Stimulated activated CD8-positive, alpha-beta memory T cell treated with anti-CD3 and anti-CD28 coated beads, Interleukin-12 subunit alpha, Interleukin-12 subunit beta, amount 100 ng/mL, for 24 hours (primary cell): ENCODE results near the gene GRM2.

Experiments
- DNase-seq: peaks from one replicate; pipeline ENCODE4 v3.0.0-alpha.2; 2020; ENCODE audit errors: extremely low read depth

GRM2 gene

DNA sequence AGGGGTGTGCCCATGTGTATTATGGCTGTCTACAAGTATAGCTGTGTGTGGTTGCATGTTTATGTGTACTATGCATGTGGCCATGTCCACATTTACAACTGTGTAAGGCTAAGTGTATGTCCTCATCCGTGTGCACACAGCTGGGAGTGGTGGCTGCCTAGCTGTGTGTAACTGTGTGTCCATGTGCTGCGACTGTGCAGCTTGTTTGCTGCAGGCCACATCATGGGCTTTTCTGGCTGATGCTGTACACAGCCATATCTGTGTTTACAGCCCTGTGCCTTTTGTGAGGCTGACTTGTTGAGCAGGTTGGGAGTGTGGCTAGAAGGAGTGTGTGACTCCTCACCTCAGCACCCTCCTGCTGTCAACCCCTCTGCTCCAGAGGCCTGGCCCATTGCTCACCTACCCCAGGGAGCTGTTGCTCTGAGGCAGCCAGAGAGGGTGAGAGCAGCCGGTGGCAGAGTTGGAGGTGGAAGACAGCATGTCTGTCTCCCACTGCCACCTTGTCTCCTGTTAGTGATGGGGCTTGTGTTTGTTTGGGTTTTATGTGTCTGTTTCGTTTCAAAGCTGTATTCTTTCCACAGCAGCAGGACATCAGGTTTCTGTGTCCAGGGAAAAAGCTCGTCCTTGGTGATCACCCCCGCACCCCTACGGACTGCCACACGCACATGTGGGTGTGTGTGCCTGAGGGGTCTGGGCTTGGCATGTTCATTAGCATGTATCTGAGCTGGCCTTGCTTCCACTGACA lies 1.4 kb upstream of the GRM2 start:
- no peak for DNase-seq

DNA sequence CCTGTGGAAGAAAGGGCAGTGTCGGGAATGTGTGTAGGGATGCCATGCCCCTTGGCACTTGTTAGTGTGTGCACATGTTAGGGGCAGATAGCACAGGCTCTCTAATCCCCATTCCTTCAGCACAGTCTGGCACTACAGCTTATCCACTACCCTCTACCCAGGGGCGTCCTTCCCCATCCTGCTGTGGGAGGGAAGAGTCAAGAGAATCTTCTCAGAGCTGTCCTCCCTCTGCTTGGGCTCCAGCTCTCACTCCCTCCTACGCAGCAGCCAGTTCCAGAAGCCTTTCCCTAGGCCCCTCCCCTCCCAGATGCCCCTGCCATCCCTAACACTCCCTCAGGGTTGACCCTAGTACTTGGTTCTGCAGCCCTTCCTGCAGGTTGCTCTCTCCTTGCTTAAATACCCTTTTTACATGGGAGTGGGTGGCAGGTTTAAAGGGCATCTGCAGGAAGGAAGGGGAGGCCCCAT lies 815 bp upstream of the GRM2 start:
- no peak for DNase-seq

GRCh38 chr3:51708216-51708845 lies 1.5 kb downstream of the GRM2 start:
- no peak for DNase-seq

DNA sequence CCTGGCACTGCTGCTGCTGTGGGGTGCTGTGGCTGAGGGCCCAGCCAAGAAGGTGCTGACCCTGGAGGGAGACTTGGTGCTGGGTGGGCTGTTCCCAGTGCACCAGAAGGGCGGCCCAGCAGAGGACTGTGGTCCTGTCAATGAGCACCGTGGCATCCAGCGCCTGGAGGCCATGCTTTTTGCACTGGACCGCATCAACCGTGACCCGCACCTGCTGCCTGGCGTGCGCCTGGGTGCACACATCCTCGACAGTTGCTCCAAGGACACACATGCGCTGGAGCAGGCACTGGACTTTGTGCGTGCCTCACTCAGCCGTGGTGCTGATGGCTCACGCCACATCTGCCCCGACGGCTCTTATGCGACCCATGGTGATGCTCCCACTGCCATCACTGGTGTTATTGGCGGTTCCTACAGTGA lies 2.1 kb downstream of the GRM2 start:
- no peak for DNase-seq

GRCh38 chr3:51709675-51710074 lies 2.8 kb downstream of the GRM2 start:
- DNase-seq, result no peak

DNA sequence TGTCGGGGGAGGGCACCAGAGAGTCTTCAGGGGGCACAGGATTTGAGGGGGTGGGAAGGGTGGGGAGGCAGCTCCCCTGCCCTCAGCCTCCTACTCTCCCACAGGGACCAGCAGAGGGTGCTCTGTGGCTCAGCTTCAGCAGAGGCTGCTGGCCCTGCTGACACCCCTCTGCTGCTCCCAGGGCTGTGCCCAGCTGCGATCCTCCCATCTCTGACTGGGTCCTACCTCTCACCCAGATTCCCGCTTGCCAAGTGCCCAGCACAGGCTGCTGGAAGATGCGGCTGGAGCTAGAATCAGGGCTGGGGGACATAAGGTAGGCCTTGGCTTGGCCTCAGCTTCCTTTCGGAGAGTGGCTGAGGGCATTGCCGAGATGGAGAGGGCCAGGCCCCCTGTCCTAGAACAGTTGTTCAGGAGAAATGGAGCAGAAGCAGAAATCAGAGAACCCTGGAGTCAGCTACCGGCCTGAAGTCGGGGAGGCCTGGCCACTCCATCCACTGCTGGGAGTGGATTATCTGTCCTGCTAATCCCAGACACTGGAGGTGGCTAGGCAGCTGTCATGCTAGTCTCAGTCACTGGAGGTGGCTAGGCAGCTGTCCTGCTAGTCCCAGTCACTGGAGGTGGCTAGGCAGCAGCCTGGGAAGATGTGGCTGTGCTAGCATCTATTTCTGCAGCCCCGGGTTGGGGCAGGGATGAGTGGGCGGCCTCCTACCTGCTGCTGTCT lies 3.9 kb downstream of the GRM2 start:
- DNase-seq, result no peak

DNA sequence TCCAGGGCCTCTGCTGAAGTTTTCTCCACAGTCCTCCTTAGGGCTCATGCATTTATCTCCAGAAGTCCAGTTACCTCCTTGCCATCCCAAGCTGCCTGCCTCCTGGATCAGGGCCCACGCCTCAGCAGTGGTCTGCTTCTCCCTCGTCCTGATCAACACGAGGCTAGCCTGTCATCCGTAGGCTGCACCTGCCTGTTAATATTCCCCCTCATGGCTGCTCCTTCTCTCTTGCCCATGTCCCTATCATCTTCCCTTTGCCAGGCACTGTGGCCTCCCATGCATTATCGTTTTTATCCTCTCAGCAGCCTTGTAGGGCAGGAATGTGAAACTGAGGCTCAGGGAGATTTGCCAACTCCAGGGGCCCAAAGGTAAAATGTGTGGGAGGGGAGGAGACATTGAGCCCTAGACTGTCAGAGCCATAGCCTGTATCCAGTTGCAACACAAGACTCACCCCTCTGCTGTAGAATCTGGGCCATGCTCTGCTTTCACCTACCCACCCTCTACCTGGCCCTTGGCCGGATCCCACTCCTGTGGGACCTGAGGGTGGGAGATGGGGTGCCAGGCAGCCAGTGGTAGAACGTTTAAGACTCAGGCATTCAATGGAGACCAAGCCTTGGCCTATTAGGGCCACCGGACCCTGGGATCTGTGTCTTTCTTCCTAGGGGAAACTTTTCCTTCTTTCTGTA lies 4.6 kb downstream of the GRM2 start:
- no peak for DNase-seq

- DNase-seq, result no peak
Measured at GRCh38 chr3:51712038-51712420, 5.2 kb downstream of the GRM2 start.

DNA sequence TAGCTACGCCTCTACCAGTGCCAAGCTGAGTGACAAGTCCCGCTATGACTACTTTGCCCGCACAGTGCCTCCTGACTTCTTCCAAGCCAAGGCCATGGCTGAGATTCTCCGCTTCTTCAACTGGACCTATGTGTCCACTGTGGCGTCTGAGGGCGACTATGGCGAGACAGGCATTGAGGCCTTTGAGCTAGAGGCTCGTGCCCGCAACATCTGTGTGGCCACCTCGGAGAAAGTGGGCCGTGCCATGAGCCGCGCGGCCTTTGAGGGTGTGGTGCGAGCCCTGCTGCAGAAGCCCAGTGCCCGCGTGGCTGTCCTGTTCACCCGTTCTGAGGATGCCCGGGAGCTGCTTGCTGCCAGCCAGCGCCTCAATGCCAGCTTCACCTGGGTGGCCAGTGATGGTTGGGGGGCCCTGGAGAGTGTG lies 5.7 kb downstream of the GRM2 start:
- no peak for DNase-seq

DNA sequence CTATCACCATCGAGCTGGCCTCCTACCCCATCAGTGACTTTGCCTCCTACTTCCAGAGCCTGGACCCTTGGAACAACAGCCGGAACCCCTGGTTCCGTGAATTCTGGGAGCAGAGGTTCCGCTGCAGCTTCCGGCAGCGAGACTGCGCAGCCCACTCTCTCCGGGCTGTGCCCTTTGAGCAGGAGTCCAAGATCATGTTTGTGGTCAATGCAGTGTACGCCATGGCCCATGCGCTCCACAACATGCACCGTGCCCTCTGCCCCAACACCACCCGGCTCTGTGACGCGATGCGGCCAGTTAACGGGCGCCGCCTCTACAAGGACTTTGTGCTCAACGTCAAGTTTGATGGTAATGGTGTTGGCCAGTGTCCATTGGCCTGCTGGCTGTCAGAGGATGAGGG lies 6.1 kb downstream of the GRM2 start:
- no peak for DNase-seq

GRCh38 chr3:51715231-51715976 lies 8.5 kb downstream of the GRM2 start:
- no peak for DNase-seq

DNA sequence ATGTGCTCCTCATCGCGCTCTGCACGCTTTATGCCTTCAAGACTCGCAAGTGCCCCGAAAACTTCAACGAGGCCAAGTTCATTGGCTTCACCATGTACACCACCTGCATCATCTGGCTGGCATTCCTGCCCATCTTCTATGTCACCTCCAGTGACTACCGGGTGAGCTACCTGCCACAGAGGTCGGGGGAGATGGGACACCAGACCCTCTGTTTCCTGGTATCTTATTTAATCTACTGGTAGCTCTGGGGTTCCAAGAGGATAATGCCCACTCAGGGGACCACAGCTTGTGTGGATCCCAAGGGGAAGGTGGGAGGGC lies 9.1 kb downstream of the GRM2 start:
- DNase-seq, result no peak

GRCh38 chr3:51716805-51717204 lies 9.9 kb downstream of the GRM2 start:
- no peak for DNase-seq

DNA sequence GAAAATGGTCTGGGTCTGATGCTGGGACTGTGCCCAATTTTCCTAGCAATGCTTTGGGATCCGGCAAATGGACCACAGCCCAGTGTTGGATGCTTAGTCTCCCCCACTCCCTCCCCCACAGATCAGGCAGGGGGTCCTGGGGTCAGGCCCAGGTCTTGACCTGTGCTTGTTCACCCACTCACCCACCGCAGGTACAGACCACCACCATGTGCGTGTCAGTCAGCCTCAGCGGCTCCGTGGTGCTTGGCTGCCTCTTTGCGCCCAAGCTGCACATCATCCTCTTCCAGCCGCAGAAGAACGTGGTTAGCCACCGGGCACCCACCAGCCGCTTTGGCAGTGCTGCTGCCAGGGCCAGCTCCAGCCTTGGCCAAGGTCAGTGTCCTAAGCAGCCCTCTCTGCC lies 10.6 kb downstream of the GRM2 start:
- DNase-seq, result no peak

DNA sequence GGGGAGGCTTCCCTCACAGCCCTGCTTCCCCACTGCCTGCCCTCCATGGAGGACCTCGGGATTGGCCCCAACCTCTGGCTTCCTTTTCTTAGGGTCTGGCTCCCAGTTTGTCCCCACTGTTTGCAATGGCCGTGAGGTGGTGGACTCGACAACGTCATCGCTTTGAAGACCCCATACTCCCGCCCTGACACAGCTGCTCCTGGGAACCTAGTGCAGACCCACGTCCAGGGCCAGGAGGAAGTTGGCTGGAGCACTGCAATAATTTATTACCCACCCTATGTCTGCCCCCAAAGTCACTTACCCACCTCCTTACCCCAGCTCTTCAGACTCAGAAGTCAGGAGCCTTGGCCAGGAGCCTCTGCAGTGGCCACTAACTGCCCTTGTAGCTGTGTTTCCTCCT lies 11.1 kb downstream of the GRM2 start:
- no peak for DNase-seq

DNA sequence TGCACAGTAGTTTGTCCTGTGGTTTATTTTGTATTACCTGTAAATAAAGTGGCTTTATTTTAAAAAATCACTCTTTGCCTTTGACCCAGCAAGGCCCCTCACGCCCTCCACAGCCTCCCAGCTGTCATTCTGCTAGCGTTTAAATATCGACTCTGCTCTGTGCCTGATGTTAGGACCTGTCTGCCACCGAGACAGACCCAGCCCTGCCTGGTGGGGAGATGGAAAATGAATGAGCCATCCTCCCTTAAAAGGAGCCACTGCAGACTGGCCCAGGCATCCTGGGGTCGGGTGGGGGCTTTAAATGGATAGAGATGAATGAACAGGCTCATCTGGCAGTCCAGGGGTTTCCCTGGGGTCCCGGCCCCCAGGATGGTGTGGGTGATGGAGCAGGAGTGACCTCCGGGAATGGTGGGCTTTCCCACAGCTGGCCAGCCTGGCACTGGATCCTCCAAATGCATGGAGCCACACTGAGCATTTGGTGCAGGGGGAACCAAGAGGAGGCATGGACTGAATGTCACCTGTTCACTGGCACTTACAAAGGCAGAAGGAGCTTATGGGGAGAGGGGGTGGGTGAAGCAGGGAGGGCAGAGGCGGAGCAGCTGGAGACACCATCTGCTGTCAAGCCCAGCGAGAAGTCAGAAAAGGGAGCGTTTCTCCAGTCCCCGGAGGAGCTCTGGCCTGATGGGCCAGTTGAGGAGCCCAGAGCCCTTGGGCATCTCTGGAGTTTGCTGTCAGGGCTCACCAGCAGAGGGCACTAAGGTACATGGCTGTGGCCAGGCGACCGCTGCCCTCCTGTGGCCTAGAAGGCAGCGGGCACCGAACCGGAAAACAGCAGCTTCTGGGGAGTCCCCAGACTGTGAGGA lies 11.9 kb downstream of the GRM2 start:
- peak; percentile 14 for DNase-seq

DNA sequence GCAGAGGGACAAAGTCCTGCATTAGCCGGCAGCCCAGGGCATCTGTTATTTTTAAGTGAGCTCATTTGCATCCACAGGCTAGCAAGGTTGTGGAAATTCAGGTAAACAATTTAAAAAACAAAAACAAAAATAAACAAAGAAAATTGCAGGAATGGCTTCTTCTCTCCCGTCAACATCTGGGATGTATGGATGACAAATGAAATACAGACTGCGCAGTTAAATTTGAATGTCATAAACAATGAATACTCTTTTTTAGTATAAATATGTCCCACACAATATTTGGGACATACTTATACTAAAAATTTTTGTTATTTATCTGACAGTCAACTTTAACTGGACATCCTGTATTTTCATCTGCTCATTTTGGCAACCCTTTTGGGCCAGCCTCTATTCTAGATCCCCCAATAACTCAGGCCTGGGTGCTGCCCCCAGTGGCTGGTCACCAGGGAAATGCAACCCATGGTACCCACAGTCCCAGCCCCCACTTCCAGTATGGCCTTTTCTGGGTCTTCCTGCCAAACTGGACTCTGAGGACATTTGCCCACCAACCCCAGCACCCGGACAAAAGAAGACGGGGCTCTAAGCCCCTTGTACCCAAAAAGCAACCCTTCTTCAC lies 12.7 kb downstream of the GRM2 start:
- DNase-seq, result no peak

GRCh38 chr3:51720292-51721061 lies 13.6 kb downstream of the GRM2 start:
- no peak for DNase-seq

DNA sequence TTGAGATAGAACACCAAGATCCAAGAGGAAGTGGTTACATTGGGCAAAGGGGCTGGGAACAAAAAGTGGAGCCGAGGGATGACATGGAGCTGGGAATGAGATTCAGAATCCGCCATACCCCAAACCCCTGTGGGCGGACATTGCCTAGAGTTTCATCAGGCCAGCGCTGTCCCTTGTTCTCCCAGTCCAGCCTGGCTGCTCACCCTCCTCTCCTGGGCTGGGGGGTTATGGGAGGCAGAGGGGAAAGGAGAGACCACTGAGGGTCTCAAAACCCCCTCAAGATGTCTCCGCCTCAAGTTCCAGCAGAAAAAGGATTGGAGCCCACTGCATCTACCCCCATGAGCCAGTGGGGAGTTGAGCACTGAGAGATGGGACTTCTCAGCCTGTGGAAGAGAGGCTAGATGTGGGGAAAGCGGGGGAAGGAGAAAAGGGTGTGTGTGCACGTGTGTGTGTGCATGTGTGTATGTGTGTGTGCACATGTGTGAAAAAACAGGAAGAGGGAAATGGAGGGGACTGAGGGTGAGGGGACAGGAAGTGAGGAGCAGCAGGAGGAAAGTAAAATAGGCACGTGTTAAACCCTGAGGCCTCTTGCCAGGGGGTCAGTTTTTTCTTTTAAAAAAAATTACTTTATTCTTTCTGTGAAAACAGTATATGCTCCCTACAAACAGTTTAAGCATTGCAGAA lies 14.3 kb downstream of the GRM2 start:
- DNase-seq, result no peak
